HepG2 (cell line): ENCODE results near the gene SPART. TPM values are rescaled to one million over a fixed set of nuclear protein-coding genes. Genes with fewer than 3 reads are reported as not detected.

Experiments used
- ATAC-seq: fragments of 200-7000 bp; cut with Tn5 transposase; 3 replicates; pipeline ENCODE4 v1.9.1; 2020; ENCODE audit warnings: mild to moderate bottlenecking, moderate library complexity
- BruUV-seq: library from RNA; stranded (reverse); fragments of 400-500 nt; replicated peaks from 2 replicates; lab custom pipeline; 2021; lab: Mats Ljungman, UMichigan
- CTCF ChIA-PET: fragments of 300-600 bp; formaldehyde crosslinking; extraction: SDS; loops from one replicate; lab custom pipeline; 2021; ENCODE audit warnings: low total read pairs, inconsistent platforms, low intra/inter-chr PET ratio; lab: Yijun Ruan, JAX
- POLR2A ChIA-PET: fragments of 350-600 bp; sonication (Branson Sonifier 250); formaldehyde crosslinking; loops from one replicate; lab custom pipeline; 2020; ENCODE audit warnings: antibody characterized with exemption, inconsistent platforms; lab: Yijun Ruan, JAX
- DNase-seq: peaks from one replicate; pipeline ENCODE4 v3.0.0-alpha.2; 2015; ENCODE audit warnings: low spot score
- FAIRE-seq: peaks from 3 replicates; lab custom pipeline; 2011; peaks lifted over from hg19 to GRCh38; lab: Jason Lieb, UNC
- H2AFZ ChIP-seq: one replicate; pipeline ENCODE4 v1.6.1; 2011; ENCODE audit warnings: low read length, inconsistent platforms
- H3K27ac ChIP-seq: fragments of 300-600 bp; 3 replicates; pipeline ENCODE4 v1.8.0; 2011; ENCODE audit warnings: mixed run types, mild to moderate bottlenecking, mixed read lengths, low read length, inconsistent platforms; ENCODE audit not compliant: insufficient read depth; ENCODE audit errors: extremely low read length
- H3K27me3 ChIP-seq, 2 experiments: fragments of 200-600 bp in 1 of 2; 2 replicates in 1 of 2; 3 replicates in 1 of 2; pipeline versions ENCODE4 v1.6.0 to v1.8.0; 2011; ENCODE audit warnings: low read length in 2 of 2, mild to moderate bottlenecking in 2 of 2, moderate library complexity in 2 of 2, inconsistent platforms in 1 of 2; ENCODE audit not compliant: insufficient read depth in 2 of 2, control insufficient read depth in 1 of 2
- H3K36me3 ChIP-seq, 2 experiments: fragments of 200-600 bp in 1 of 2; replicated peaks in 1 of 2; 2 replicates in 1 of 2; 3 replicates in 1 of 2; pipeline versions ENCODE4 v1.5.1 to v1.8.0; 2011; ENCODE audit warnings: low read length in 2 of 2, inconsistent platforms in 1 of 2; ENCODE audit not compliant: insufficient read depth in 2 of 2, control insufficient read depth in 1 of 2
- H3K4me1 ChIP-seq: 2 replicates; pipeline ENCODE4 v1.5.1; 2012; ENCODE audit warnings: low read length, inconsistent platforms; ENCODE audit not compliant: insufficient read depth
- H3K4me2 ChIP-seq: 2 replicates; pipeline ENCODE4 v1.6.0; 2011; ENCODE audit warnings: low read depth, low read length, inconsistent platforms
- H3K4me3 ChIP-seq, 3 experiments: fragments of 200-600 bp in 1 of 3; sonication (generic), shearing (Covaris generic) in 1 of 3; replicated peaks in 1 of 3; 2 replicates each; pipeline ENCODE4 v1.5.1; 2011 to 2016; ENCODE audit warnings: low read length in 3 of 3, inconsistent platforms in 2 of 3, low read depth in 2 of 3, mild to moderate bottlenecking in 2 of 3, control low read depth in 1 of 3, mixed read lengths in 1 of 3; ENCODE audit not compliant: insufficient read depth in 1 of 3
- H3K79me2 ChIP-seq: one replicate; pipeline ENCODE4 v1.6.1; 2011; ENCODE audit warnings: low read length, inconsistent platforms; ENCODE audit not compliant: insufficient read depth
- H3K9ac ChIP-seq: 2 replicates; pipeline ENCODE4 v1.6.0; 2011; ENCODE audit warnings: mild to moderate bottlenecking, low read depth, low read length, inconsistent platforms; ENCODE audit not compliant: insufficient read depth
- H3K9me3 ChIP-seq: 2 replicates; pipeline ENCODE4 v1.5.1; 2012; ENCODE audit warnings: mild to moderate bottlenecking, low read length
- H4K20me1 ChIP-seq: 2 replicates; pipeline ENCODE4 v1.6.0; 2011; ENCODE audit warnings: inconsistent platforms, mild to moderate bottlenecking, low read length, moderate library complexity; ENCODE audit not compliant: insufficient read depth
- ATF1 ChIP-seq: IDR thresholded peaks from 2 replicates; pipeline ENCODE4 v1.6.1; 2016; ENCODE audit warnings: mild to moderate bottlenecking, control low read depth
- FOXO1 ChIP-seq: sonication (generic); formaldehyde crosslinking; IDR thresholded peaks from 2 replicates; pipeline ENCODE4 v1.4.0; 2020; ENCODE audit warnings: missing genetic modification reagents
- GATA4 ChIP-seq: sonication (generic); IDR thresholded peaks from 2 replicates; pipeline ENCODE4 v1.6.1; 2016; ENCODE audit warnings: antibody characterized with exemption, low read depth, borderline replicate concordance
- HDAC2 ChIP-seq: sonication (generic); formaldehyde crosslinking; IDR thresholded peaks from 2 replicates; pipeline ENCODE4 v1.4.0; 2020; ENCODE audit warnings: missing genetic modification reagents
- MEF2D ChIP-seq: sonication (generic); formaldehyde crosslinking; IDR thresholded peaks from 2 replicates; pipeline ENCODE4 v1.5.1; 2020; ENCODE audit warnings: mild to moderate bottlenecking, missing genetic modification reagents
- MTF1 ChIP-seq: sonication (generic); formaldehyde crosslinking; IDR thresholded peaks from 2 replicates; pipeline ENCODE4 v1.5.0; 2020; ENCODE audit warnings: missing genetic modification reagents
- PHF8 ChIP-seq: sonication (generic); formaldehyde crosslinking; IDR thresholded peaks from 2 replicates; pipeline ENCODE4 v1.5.0; 2020; ENCODE audit warnings: missing genetic modification reagents
- PTBP1 ChIP-seq: fragments of 200-400 bp; formaldehyde crosslinking; IDR thresholded peaks from 2 replicates; pipeline ENCODE4 v1.6.1; 2018; ENCODE audit warnings: low read length, low read depth; ENCODE audit not compliant: poor library complexity, severe bottlenecking
- XRCC5 ChIP-seq: fragments of 200-400 bp; formaldehyde crosslinking; optimal IDR thresholded peaks from 2 replicates; pipeline ENCODE3; 2017; ENCODE audit warnings: mild to moderate bottlenecking, low read length
- ZMAT3 ChIP-seq: sonication (generic); formaldehyde crosslinking; conservative IDR thresholded peaks from 2 replicates; pipeline ENCODE4 v1.7.0; 2021; ENCODE audit warnings: missing genetic modification reagents
- ZNF350 ChIP-seq: sonication (generic); formaldehyde crosslinking; IDR thresholded peaks from 2 replicates; pipeline ENCODE4 v1.4.0; 2020; ENCODE audit warnings: mild to moderate bottlenecking, low read depth, missing genetic modification reagents, borderline replicate concordance
- ZNF383 ChIP-seq: sonication (generic); formaldehyde crosslinking; IDR thresholded peaks from 2 replicates; pipeline ENCODE4 v1.4.0; 2020; ENCODE audit warnings: missing genetic modification reagents, mild to moderate bottlenecking, borderline replicate concordance
- ZNF431 ChIP-seq: sonication (generic); formaldehyde crosslinking; IDR thresholded peaks from 2 replicates; pipeline ENCODE4 v1.9.0; 2022; ENCODE audit warnings: missing genetic modification reagents, low read depth, mild to moderate bottlenecking, borderline replicate concordance
- ZNF703 ChIP-seq: sonication (generic); formaldehyde crosslinking; IDR thresholded peaks from 2 replicates; pipeline ENCODE4 v1.5.1; 2020; ENCODE audit warnings: missing genetic modification reagents, mild to moderate bottlenecking, moderate library complexity, borderline replicate concordance
- ZNF839 ChIP-seq: sonication (generic); formaldehyde crosslinking; IDR thresholded peaks from 2 replicates; pipeline ENCODE4 v1.4.0; 2020; ENCODE audit warnings: missing genetic modification reagents, mild to moderate bottlenecking, borderline replicate concordance
- ZSCAN20 ChIP-seq: sonication (generic); formaldehyde crosslinking; IDR thresholded peaks from 2 replicates; pipeline ENCODE4 v1.4.0; 2020; ENCODE audit warnings: missing genetic modification reagents, mild to moderate bottlenecking, borderline replicate concordance
- WGBS: methylation state at CpG from one replicate; pipeline ENCODE4 v1.1.6; 2017; ENCODE audit warnings: low lambda C conversion rate; 5-methylcytosine and 5-hydroxymethylcytosine counted together
- in situ Hi-C: cut with HindIII; loops from 2 replicates; pipeline ENCODE4 v1.10.0; 2017; ENCODE audit warnings: low pct_unique_long_range_greater_than_20kb; ENCODE audit not compliant: extremely low pct_ligation_motif_present
- intact Hi-C: fragments of 100-400 bp; cut with micrococcal nuclease; formaldehyde crosslinking; loops from one replicate; pipeline ENCODE4 v1.10.0; 2022; ENCODE audit not compliant: unreplicated experiment
- polyA plus RNA-seq, 8 experiments: library from polyadenylated mRNA; depleted of rRNA in 3 of 8; stranded (reverse) in 7 of 8; unstranded in 1 of 8; fragments of >200 nt; fragmentation: Illumina TruSeq in 4 of 8; extraction: Trizol in 4 of 8; gene quantifications; 2 replicates each; pipeline versions ENCODE4 v1.2.1 to v1.2.3, GENCODE V29; 2011 to 2016; ENCODE audit warnings: low read depth in 4 of 8, missing spikeins in 1 of 8, mixed read lengths in 1 of 8; ENCODE audit not compliant: insufficient read depth in 1 of 8
- total RNA-seq, 5 experiments: library from RNA; depleted of rRNA; stranded (reverse); fragments of >200 nt; fragmentation: Illumina TruSeq; extraction: Trizol; gene quantifications; 2 replicates each; pipeline ENCODE4 v1.2.3, GENCODE V29; 2016; ENCODE audit warnings: low read depth in 1 of 5
- TF ChIP-seq, protein P1 (sequence below): sonication (generic); formaldehyde crosslinking; conservative IDR thresholded peaks from 2 replicates; pipeline ENCODE4 v1.4.0; 2020; ENCODE audit warnings: missing genetic modification reagents
- TF ChIP-seq, protein P2 (sequence below): sonication (generic); formaldehyde crosslinking; IDR thresholded peaks from 2 replicates; pipeline ENCODE4 v1.5.1; 2020; ENCODE audit warnings: missing genetic modification reagents, mild to moderate bottlenecking, borderline replicate concordance
- TF ChIP-seq, protein P3 (sequence below): sonication (generic); formaldehyde crosslinking; IDR thresholded peaks from 2 replicates; pipeline ENCODE4 v1.4.0; 2020; ENCODE audit warnings: missing genetic modification reagents
- TF ChIP-seq, protein P4 (sequence below): sonication (generic); formaldehyde crosslinking; IDR thresholded peaks from 2 replicates; pipeline ENCODE4 v1.4.0; 2020; ENCODE audit warnings: mild to moderate bottlenecking, missing genetic modification reagents

SPART gene
- total and polyA plus RNA-seq, 2 of the 13 experiments (the other 11 are each of a cell fraction or from before 2014, with no cell fraction given), result 8.9 to 28.8 TPM

DNA sequence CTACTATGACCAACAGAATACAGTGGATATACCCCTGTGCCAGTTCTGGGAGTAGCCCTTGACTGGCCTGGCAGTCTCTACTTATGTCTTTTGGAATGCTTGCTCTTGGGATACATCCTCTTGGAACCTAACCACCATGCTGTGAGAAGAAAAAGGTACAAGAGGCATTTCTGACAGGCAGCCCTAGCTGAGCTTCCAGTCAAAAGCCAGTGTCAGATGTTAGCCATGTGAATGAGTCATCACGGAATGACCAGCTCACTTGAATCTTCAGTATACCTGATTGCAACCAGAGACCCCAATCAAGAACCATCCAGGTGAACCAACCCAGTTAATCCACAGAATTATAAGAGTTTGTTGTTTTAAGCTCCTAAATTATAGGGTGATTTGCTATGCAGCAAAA lies 52.7 kb downstream of the SPART start:
- Histone ChIP-seq H4K20me1 (no peaks in the 10 kb centered on the region), H3K9me3 (peaks cover 18% of the 10 kb centered on the region), H2AFZ (no peak overlapping the region), H3K4me2 (no peak overlapping the region), H3K9ac (no peak overlapping the region), H3K27me3 (peaks cover 0 to 7% of the 10 kb centered on the region in 2 experiments; a peak in 3 of 5 replicates), H3K27ac (no peak overlapping the region), H3K4me3 (no peak overlapping the region), H3K4me1 (no peaks in the 10 kb centered on the region), H3K79me2 (no peaks in the 10 kb centered on the region), H3K36me3 (no peaks in the 10 kb centered on the region)
- CTCF ChIA-PET, result no interaction called here
- intact Hi-C loops, result no loop called here
- no TSS peak for BruUV-seq
- WGBS, result 14% methylated on average over 1 of the region's 1 CpG
- POLR2A ChIA-PET, result no interaction called here
- in situ Hi-C loops, result no loop called here
- FAIRE-seq (no peak), ATAC-seq (no peak), DNase-seq (no peak)
- TF ChIP-seq, protein P1, sequence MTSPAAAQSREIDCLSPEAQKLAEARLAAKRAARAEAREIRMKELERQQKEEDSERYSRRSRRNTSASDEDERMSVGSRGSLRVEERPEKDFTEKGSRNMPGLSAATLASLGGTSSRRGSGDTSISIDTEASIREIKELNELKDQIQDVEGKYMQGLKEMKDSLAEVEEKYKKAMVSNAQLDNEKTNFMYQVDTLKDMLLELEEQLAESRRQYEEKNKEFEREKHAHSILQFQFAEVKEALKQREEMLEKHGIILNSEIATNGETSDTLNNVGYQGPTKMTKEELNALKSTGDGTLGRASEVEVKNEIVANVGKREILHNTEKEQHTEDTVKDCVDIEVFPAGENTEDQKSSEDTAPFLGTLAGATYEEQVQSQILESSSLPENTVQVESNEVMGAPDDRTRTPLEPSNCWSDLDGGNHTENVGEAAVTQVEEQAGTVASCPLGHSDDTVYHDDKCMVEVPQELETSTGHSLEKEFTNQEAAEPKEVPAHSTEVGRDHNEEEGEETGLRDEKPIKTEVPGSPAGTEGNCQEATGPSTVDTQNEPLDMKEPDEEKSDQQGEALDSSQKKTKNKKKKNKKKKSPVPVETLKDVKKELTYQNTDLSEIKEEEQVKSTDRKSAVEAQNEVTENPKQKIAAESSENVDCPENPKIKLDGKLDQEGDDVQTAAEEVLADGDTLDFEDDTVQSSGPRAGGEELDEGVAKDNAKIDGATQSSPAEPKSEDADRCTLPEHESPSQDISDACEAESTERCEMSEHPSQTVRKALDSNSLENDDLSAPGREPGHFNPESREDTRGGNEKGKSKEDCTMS (CRISPR knock-in tag), result no peak
- TF ChIP-seq HDAC2 (no peak), ZSCAN20 (CRISPR knock-in tag) (no peak), MTF1 (no peak), ZMAT3 (CRISPR knock-in tag) (no peak), ZNF839 (CRISPR knock-in tag) (no peak), ZNF350 (CRISPR knock-in tag) (no peak), ZNF703 (CRISPR knock-in tag) (no peak), ZNF383 (CRISPR knock-in tag) (no peak), GATA4 (no peak), FOXO1 (CRISPR knock-in tag) (no peak), ZNF431 (no peak), PTBP1 (no peak), MEF2D (CRISPR knock-in tag) (no peak), XRCC5 (no peak), PHF8 (CRISPR knock-in tag) (no peak), ATF1 (CRISPR knock-in tag) (no peak)
- TF ChIP-seq, protein P2, sequence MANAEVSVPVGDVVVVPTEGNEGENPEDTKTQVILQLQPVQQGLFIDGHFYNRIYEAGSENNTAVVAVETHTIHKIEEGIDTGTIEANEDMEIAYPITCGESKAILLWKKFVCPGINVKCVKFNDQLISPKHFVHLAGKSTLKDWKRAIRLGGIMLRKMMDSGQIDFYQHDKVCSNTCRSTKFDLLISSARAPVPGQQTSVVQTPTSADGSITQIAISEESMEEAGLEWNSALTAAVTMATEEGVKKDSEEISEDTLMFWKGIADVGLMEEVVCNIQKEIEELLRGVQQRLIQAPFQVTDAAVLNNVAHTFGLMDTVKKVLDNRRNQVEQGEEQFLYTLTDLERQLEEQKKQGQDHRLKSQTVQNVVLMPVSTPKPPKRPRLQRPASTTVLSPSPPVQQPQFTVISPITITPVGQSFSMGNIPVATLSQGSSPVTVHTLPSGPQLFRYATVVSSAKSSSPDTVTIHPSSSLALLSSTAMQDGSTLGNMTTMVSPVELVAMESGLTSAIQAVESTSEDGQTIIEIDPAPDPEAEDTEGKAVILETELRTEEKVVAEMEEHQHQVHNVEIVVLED (CRISPR knock-in tag), result no peak
- TF ChIP-seq, protein P3, sequence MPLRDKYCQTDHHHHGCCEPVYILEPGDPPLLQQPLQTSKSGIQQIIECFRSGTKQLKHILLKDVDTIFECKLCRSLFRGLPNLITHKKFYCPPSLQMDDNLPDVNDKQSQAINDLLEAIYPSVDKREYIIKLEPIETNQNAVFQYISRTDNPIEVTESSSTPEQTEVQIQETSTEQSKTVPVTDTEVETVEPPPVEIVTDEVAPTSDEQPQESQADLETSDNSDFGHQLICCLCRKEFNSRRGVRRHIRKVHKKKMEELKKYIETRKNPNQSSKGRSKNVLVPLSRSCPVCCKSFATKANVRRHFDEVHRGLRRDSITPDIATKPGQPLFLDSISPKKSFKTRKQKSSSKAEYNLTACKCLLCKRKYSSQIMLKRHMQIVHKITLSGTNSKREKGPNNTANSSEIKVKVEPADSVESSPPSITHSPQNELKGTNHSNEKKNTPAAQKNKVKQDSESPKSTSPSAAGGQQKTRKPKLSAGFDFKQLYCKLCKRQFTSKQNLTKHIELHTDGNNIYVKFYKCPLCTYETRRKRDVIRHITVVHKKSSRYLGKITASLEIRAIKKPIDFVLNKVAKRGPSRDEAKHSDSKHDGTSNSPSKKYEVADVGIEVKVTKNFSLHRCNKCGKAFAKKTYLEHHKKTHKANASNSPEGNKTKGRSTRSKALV (CRISPR knock-in tag), result no peak
- TF ChIP-seq, protein P4, sequence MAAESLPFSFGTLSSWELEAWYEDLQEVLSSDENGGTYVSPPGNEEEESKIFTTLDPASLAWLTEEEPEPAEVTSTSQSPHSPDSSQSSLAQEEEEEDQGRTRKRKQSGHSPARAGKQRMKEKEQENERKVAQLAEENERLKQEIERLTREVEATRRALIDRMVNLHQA (CRISPR knock-in tag), result no peak
